CD4-positive, alpha-beta T cell treated with Interleukin-6 at 100 ng/mL for 8 hours (primary cell): ENCODE measurements around the gene DRAXIN.

Source experiments
- DNase-seq: peaks from one replicate; pipeline ENCODE4 v3.0.0-alpha.2; 2020; ENCODE audit warnings: mixed read lengths, low spot score

The DRAXIN gene

GRCh38 chr1:11764115-11764514 is 72.6 kb downstream of the DRAXIN start:
- no peak for DNase-seq

GRCh38 chr1:11764519-11764918 is 73.0 kb downstream of the DRAXIN start:
- no peak for DNase-seq

GRCh38 chr1:11765661-11766428 is 74.3 kb downstream of the DRAXIN start:
- no peak for DNase-seq

GRCh38 chr1:11766429-11766776 is 74.9 kb downstream of the DRAXIN start:
- no peak for DNase-seq

- DNase-seq, result no peak
These were observed 76.6 kb downstream of the DRAXIN start for GRCh38 chr1:11767922-11768704.

- DNase-seq, result no peak
These were observed 77.3 kb downstream of the DRAXIN start for GRCh38 chr1:11768821-11769220.

GRCh38 chr1:11769274-11769673 is 77.8 kb downstream of the DRAXIN start:
- no peak for DNase-seq

GRCh38 chr1:11770011-11770410 is 78.5 kb downstream of the DRAXIN start:
- DNase-seq, result no peak

- no peak for DNase-seq
These were observed 80.1 kb downstream of the DRAXIN start for GRCh38 chr1:11771481-11772043.

- DNase-seq, result no peak
These were observed 80.9 kb downstream of the DRAXIN start for GRCh38 chr1:11772458-11772857.

GRCh38 chr1:11774753-11775152 is 83.2 kb downstream of the DRAXIN start:
- no peak for DNase-seq
